PC-9 (cell line): ENCODE results near the gene DHPS. TPM values are rescaled to one million over a fixed set of nuclear protein-coding genes. Genes with fewer than 3 reads are reported as not detected.

Source experiments
- BruUV-seq: library from RNA; stranded (reverse); fragments of 400-500 nt; replicated peaks from 2 replicates; lab custom pipeline; 2021; lab: Mats Ljungman, UMichigan
- CTCF ChIA-PET: fragments of 300-600 bp; sonication (Branson Sonifier 250); formaldehyde crosslinking; loops from one replicate; lab custom pipeline; 2022; ENCODE audit warnings: antibody characterized with exemption; lab: Charles Lee
- POLR2A ChIA-PET: fragments of 300-600 bp; sonication (Branson Sonifier 250); formaldehyde crosslinking; loops from one replicate; lab custom pipeline; 2022; ENCODE audit warnings: antibody characterized with exemption; ENCODE audit not compliant: unreplicated experiment; lab: Charles Lee
- DNase-seq, 2 experiments: peaks; one replicate each; pipeline versions ENCODE4 v3.0.0 to v3.0.0-alpha.2; 2015 to 2022; ENCODE audit warnings: mixed read lengths in 1 of 2
- H2AFZ ChIP-seq: fragments of 200-600 bp; sonication (generic); 2 replicates; pipeline ENCODE4 v1.8.1; 2017; ENCODE audit warnings: antibody characterized with exemption
- H3F3A ChIP-seq: fragments of 200-600 bp; sonication (generic); 2 replicates; pipeline ENCODE4 v1.8.1; 2017; ENCODE audit warnings: antibody characterized with exemption, mild to moderate bottlenecking, low read depth; ENCODE audit not compliant: insufficient read depth
- H3K27ac ChIP-seq: fragments of 200-600 bp; sonication (generic); 2 replicates; pipeline ENCODE4 v1.6.1; 2016; ENCODE audit warnings: mixed run types
- H3K27me3 ChIP-seq: fragments of 200-600 bp; sonication (generic); 2 replicates; pipeline ENCODE4 v1.6.1; 2016; ENCODE audit warnings: low read depth, mixed run types; ENCODE audit not compliant: insufficient read depth
- H3K36me3 ChIP-seq: fragments of 200-600 bp; sonication (generic); 2 replicates; pipeline ENCODE4 v1.6.1; 2016; ENCODE audit warnings: low read depth, mixed run types
- H3K4me1 ChIP-seq: fragments of 200-600 bp; sonication (generic); replicated peaks from 2 replicates; pipeline ENCODE4 v1.6.1; 2016; ENCODE audit warnings: mixed run types; ENCODE audit not compliant: insufficient read depth
- H3K4me2 ChIP-seq: fragments of 200-600 bp; sonication (generic); 2 replicates; pipeline ENCODE4 v1.6.1; 2017; ENCODE audit warnings: mixed run types
- H3K4me3 ChIP-seq: fragments of 200-600 bp; sonication (generic); 2 replicates; pipeline ENCODE4 v1.6.1; 2016; ENCODE audit warnings: mixed run types
- H3K79me2 ChIP-seq: fragments of 200-600 bp; sonication (generic); 2 replicates; pipeline ENCODE4 v1.6.1; 2017; ENCODE audit warnings: low read depth, mixed run types
- H3K9me2 ChIP-seq: fragments of 200-600 bp; sonication (generic); 2 replicates; pipeline ENCODE4 v1.8.1; 2017; ENCODE audit warnings: mild to moderate bottlenecking; ENCODE audit not compliant: insufficient read depth
- H3K9me3 ChIP-seq: fragments of 200-600 bp; sonication (generic); 2 replicates; pipeline ENCODE4 v1.8.1; 2016; ENCODE audit warnings: low read depth; ENCODE audit not compliant: insufficient read depth
- H4K20me1 ChIP-seq: fragments of 200-600 bp; sonication (generic); 2 replicates; pipeline ENCODE4 v1.8.1; 2017; ENCODE audit not compliant: insufficient read depth
- CTCF ChIP-seq: fragments of 200-600 bp; sonication (generic); conservative IDR thresholded peaks from 2 replicates; pipeline ENCODE4 v1.6.1; 2017; ENCODE audit warnings: mixed run types, antibody characterized with exemption, mild to moderate bottlenecking, moderate library complexity
- EZH2 ChIP-seq: fragments of 200-600 bp; sonication (generic); IDR thresholded peaks from 2 replicates; pipeline ENCODE4 v1.8.0; 2017; ENCODE audit warnings: antibody characterized with exemption, low read depth
- intact Hi-C: fragments of 100-400 bp; cut with micrococcal nuclease; formaldehyde crosslinking; loops from one replicate; pipeline ENCODE4 v1.10.0; 2022; ENCODE audit not compliant: unreplicated experiment
- total RNA-seq: library from RNA; stranded (reverse); gene quantifications from 2 replicates; pipeline ENCODE4 v1.2.3, GENCODE V29; 2021

The DHPS gene
- total RNA-seq, 1 experiment from 2014 or later: 106 TPM

- H3K4me1 ChIP-seq: no peaks in the 10 kb centered on the region
- H3K9me2 ChIP-seq: no peaks in the 10 kb centered on the region
- ChIA-PET CTCF (no interaction called here), POLR2A (interaction anchor here (0.7 kb wide), 1 partner anchor 277 kb away, joined by 8 read pairs; the partner anchor contains the start of gene ZNF442)
- no peaks in the 10 kb centered on the region for H4K20me1 ChIP-seq
- no peak overlapping the region for H3K4me2 ChIP-seq
- H2AFZ ChIP-seq: no peak overlapping the region
- H3K79me2 ChIP-seq: no peaks in the 10 kb centered on the region
- TF ChIP-seq EZH2 (no peak), CTCF (no peak)
- DNase-seq: no peak
- no peak overlapping the region for H3K27ac ChIP-seq
- no peaks in the 10 kb centered on the region; the same call in 1 of the 2 replicates for H3F3A ChIP-seq
- BruUV-seq: no TSS peak
- H3K9me3 ChIP-seq: no peaks in the 10 kb centered on the region
- H3K27me3 ChIP-seq: no peaks in the 10 kb centered on the region
- no peaks in the 10 kb centered on the region for H3K36me3 ChIP-seq
- intact Hi-C loops: no loop called here
- no peak overlapping the region for H3K4me3 ChIP-seq
Measured at GRCh38 chr19:12642506-12642905, 39.2 kb downstream of the DHPS start.

GRCh38 chr19:12641456-12641855, 40.2 kb downstream of the DHPS start:
- Histone ChIP-seq H2AFZ (no peak overlapping the region), H3K9me2 (no peaks in the 10 kb centered on the region), H3K4me1 (no peaks in the 10 kb centered on the region), H3F3A (no peaks in the 10 kb centered on the region; the same call in 1 of the 2 replicates), H3K27ac (no peak overlapping the region), H3K36me3 (no peaks in the 10 kb centered on the region), H3K4me3 (no peak overlapping the region), H3K4me2 (no peak overlapping the region), H3K27me3 (no peaks in the 10 kb centered on the region), H3K79me2 (no peaks in the 10 kb centered on the region), H4K20me1 (no peaks in the 10 kb centered on the region), H3K9me3 (no peaks in the 10 kb centered on the region)
- no TSS peak for BruUV-seq
- CTCF ChIA-PET: no interaction called here
- POLR2A ChIA-PET: no interaction called here
- TF ChIP-seq EZH2 (no peak), CTCF (no peak)
- no peak for DNase-seq
- intact Hi-C loops: no loop called here

- no peaks in the 10 kb centered on the region for H3K79me2 ChIP-seq
- peak overlapping the region; percentile 45; the same call in 1 of the 2 replicates for H2AFZ ChIP-seq
- peaks cover under 1% of the 10 kb centered on the region; the same call in 1 of the 2 replicates for H3F3A ChIP-seq
- TF ChIP-seq CTCF (peak; percentile 73), EZH2 (no peak)
- no peak overlapping the region for H3K4me3 ChIP-seq
- peak; percentile 58 to 68 for DNase-seq
- peak overlapping the region; percentile 37; the same call in 1 of the 2 replicates for H3K4me2 ChIP-seq
- no peaks in the 10 kb centered on the region for H4K20me1 ChIP-seq
- ChIA-PET POLR2A (no interaction called here), CTCF (interaction anchor here (0.6 to 0.8 kb wide), 2 partner anchors 28 to 32 kb away, joined by 4 read pairs; no protein-coding TSS in a partner anchor)
- no peaks in the 10 kb centered on the region for H3K9me3 ChIP-seq
- no TSS peak for BruUV-seq
- H3K9me2 ChIP-seq: no peaks in the 10 kb centered on the region
- no peaks in the 10 kb centered on the region for H3K36me3 ChIP-seq
- no peaks in the 10 kb centered on the region for H3K27me3 ChIP-seq
- intact Hi-C loops: no loop called here
- H3K27ac ChIP-seq: no peak overlapping the region
- H3K4me1 ChIP-seq: no peaks in the 10 kb centered on the region
Measured at GRCh38 chr19:12639901-12640613, 41.6 kb downstream of the DHPS start.
